Measurements from ENCODE around the gene RIPOR3.

Gene RIPOR3

DNA sequence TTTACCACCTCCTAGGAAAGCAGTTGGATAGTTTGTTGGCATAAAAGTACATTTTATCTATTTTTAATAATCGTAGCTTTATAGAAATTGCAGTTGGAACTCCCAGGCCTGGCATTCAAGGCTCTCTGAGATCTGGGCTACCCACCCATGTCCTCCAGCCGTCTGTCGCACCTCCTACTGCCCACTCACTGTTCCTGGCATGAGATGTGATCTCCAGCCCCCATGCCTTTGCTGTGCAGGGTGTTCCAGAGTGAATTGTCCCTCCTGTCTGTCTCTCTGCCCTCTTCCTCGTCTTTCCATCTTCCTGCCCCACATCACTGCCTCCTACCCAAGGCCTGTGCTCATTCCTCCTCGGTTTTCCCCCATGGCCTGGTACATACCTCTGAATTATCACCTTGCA is 130.5 kb downstream of the RIPOR3 start:
- CTCF ChIA-PET: interaction anchor here (1.2 to 2.9 kb wide), 7 partner anchors 8 to 82 kb away, joined by 3 to 10 read pairs (median 4); no protein-coding TSS in a partner anchor
- DNase-seq (ENCODE audit: extremely low spot score): no peak
- TF ChIP-seq CTCF (IDR thresholded peaks at IDR 0.05; ENCODE audit: control extremely low read depth, extremely low read depth, low read depth, missing control alignments): no peak
- POLR2A ChIA-PET: no interaction called here

GRCh38 chr20:50559856-50560638 is 131.3 kb downstream of the RIPOR3 start:
- no peak for TF ChIP-seq CTCF (IDR thresholded peaks at IDR 0.05; ENCODE audit: control extremely low read depth, extremely low read depth, low read depth, missing control alignments)
- CTCF ChIA-PET: interaction anchor here (1.2 to 1.6 kb wide), 3 partner anchors 9 to 82 kb away, joined by 3 to 4 read pairs (median 3); no protein-coding TSS in a partner anchor
- POLR2A ChIA-PET: interaction anchor here (0.7 kb wide), 1 partner anchor 77 kb away, joined by 3 read pairs; no protein-coding TSS in a partner anchor
- DNase-seq (ENCODE audit: extremely low spot score): no peak

- no peak for DNase-seq (ENCODE audit: extremely low spot score)
Measured at GRCh38 chr20:50559149-50559548, 132.2 kb downstream of the RIPOR3 start.

GRCh38 chr20:50558483-50558925 is 132.8 kb downstream of the RIPOR3 start:
- ChIA-PET POLR2A (no interaction called here), CTCF (interaction anchor here (1.0 to 1.3 kb wide), 2 partner anchors 10 to 30 kb away, joined by 3 to 4 read pairs; no protein-coding TSS in a partner anchor)
- no peak for TF ChIP-seq CTCF (IDR thresholded peaks at IDR 0.05; ENCODE audit: control extremely low read depth, extremely low read depth, low read depth, missing control alignments)
- DNase-seq (ENCODE audit: extremely low spot score): no peak

More at GRCh38 chr20:50559149-50559548, 132.2 kb downstream of the RIPOR3 start:
- TF ChIP-seq CTCF (IDR thresholded peaks at IDR 0.05; ENCODE audit: control extremely low read depth, extremely low read depth, low read depth, missing control alignments): no peak
- CTCF ChIA-PET: interaction anchor here (1.3 kb wide), 1 partner anchor 29 kb away, joined by 3 read pairs; no protein-coding TSS in a partner anchor
- POLR2A ChIA-PET: interaction anchor here (0.7 kb wide), 1 partner anchor 76 kb away, joined by 3 read pairs; no protein-coding TSS in a partner anchor

- CTCF ChIA-PET: interaction anchor here (1.0 to 2.3 kb wide), 2 partner anchors 9 to 12 kb away, joined by 4 to 5 read pairs; no protein-coding TSS in a partner anchor
- POLR2A ChIA-PET: no interaction called here
- TF ChIP-seq CTCF (IDR thresholded peaks at IDR 0.05; ENCODE audit: control extremely low read depth, extremely low read depth, low read depth, missing control alignments): no peak
- DNase-seq (ENCODE audit: extremely low spot score): no peak
Measured at GRCh38 chr20:50557549-50558134, 133.7 kb downstream of the RIPOR3 start.

DNA sequence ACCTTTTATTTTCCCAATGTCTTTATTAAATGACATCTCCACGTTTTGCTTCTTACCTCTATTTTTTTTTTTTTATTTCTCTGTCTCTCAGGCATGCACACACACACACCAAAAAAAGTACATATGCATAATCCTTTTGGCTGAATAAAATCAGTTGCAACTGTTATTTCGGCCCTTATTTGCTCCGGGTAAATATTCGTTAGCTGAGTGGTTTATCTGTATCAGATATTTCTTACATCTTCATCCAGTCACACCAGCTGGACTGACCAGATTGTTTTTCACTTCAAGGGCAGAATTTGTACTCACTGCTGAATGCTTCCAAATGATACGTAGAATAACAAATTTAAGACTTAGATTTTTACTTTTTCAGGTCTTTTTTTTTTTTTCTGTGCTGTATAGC is 135.7 kb downstream of the RIPOR3 start:
- POLR2A ChIA-PET: no interaction called here
- no peak for DNase-seq (ENCODE audit: extremely low spot score)
- CTCF ChIA-PET: interaction anchor here (0.6 to 2.3 kb wide), 4 partner anchors 10 to 18 kb away, joined by 3 to 5 read pairs (median 3); no protein-coding TSS in a partner anchor
- TF ChIP-seq CTCF (IDR thresholded peaks at IDR 0.05; ENCODE audit: control extremely low read depth, extremely low read depth, low read depth, missing control alignments): no peak

Measured in GM10248 (cell line).